Ishikawa (cell line): ENCODE data around the gene SLCO4A1.

Experiments
- EGR1 ChIP-seq: IDR thresholded peaks from 2 replicates; pipeline ENCODE4 v1.6.1; 2012
- EP300 ChIP-seq: IDR thresholded peaks from 2 replicates; pipeline ENCODE4 v1.6.1; 2012; ENCODE audit warnings: borderline replicate concordance
- TAF1 ChIP-seq: IDR thresholded peaks from 2 replicates; pipeline ENCODE4 v1.6.1; 2012; ENCODE audit warnings: low read depth, mild to moderate bottlenecking
- TF ChIP-seq, protein P1 (sequence below): IDR thresholded peaks from 2 replicates; pipeline ENCODE4 v1.6.1; 2012; ENCODE audit warnings: low read depth, mild to moderate bottlenecking

DNA sequence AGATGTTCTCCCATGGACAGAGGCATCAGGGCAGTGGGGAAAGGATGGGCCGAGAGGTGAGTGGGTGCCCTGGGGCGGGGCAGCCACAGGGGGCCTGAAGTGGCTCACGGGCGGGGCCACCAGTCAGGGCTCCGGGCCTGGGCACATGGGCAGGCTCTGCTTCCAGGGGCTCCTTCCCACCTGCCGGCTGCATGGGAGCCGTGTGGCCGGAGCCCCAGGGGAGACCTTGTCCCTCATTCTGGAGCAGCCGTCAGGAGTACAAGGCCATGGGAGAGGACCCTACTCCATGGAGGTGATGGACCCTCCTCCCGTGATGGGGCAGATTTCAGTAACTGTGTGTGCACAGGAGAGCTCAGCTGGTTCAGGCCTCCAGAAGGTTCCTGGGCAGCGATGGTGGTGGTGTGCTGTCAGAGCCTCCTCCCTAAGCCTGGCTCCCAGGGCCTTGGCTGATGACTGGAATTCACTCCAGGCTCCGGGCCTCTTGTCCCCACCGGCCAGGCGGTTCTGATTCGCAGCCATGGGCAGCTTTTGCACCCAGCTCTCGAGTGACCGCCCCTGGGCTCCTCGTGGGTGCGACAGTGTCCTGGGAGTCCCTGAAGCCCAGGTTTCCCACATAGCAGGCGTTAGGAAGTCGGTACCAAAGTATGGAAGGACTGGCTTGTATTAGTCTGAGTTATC, 6.2 kb downstream of the SLCO4A1 start:
- no peak for TF ChIP-seq EGR1
- TF ChIP-seq TAF1, result no peak
- TF ChIP-seq, protein P1, sequence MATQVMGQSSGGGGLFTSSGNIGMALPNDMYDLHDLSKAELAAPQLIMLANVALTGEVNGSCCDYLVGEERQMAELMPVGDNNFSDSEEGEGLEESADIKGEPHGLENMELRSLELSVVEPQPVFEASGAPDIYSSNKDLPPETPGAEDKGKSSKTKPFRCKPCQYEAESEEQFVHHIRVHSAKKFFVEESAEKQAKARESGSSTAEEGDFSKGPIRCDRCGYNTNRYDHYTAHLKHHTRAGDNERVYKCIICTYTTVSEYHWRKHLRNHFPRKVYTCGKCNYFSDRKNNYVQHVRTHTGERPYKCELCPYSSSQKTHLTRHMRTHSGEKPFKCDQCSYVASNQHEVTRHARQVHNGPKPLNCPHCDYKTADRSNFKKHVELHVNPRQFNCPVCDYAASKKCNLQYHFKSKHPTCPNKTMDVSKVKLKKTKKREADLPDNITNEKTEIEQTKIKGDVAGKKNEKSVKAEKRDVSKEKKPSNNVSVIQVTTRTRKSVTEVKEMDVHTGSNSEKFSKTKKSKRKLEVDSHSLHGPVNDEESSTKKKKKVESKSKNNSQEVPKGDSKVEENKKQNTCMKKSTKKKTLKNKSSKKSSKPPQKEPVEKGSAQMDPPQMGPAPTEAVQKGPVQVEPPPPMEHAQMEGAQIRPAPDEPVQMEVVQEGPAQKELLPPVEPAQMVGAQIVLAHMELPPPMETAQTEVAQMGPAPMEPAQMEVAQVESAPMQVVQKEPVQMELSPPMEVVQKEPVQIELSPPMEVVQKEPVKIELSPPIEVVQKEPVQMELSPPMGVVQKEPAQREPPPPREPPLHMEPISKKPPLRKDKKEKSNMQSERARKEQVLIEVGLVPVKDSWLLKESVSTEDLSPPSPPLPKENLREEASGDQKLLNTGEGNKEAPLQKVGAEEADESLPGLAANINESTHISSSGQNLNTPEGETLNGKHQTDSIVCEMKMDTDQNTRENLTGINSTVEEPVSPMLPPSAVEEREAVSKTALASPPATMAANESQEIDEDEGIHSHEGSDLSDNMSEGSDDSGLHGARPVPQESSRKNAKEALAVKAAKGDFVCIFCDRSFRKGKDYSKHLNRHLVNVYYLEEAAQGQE, result no peak
- TF ChIP-seq EP300, result no peak
